T-helper 2 cell treated with Interferon-gamma antibody and Interleukin-4, amounts not matched to agents 5 μg/mL and 100 μg/mL, for 36 hours (primary cell): Measurements from ENCODE around the gene PLD1.

Source experiments
- DNase-seq: peaks from one replicate; pipeline ENCODE4 v3.0.0; 2021; ENCODE audit warnings: low spot score
- H3K27ac Mint-ChIP-seq: one replicate; pipeline ENCODE4 v1.8.0; 2021; ENCODE audit warnings: mild to moderate bottlenecking, mixed read lengths
- H3K27me3 Mint-ChIP-seq: one replicate; pipeline ENCODE4 v1.8.0; 2021; ENCODE audit warnings: low read depth, mixed read lengths
- H3K36me3 Mint-ChIP-seq: one replicate; pipeline ENCODE4 v1.8.0; 2021; ENCODE audit warnings: low read depth, mixed read lengths
- H3K4me1 Mint-ChIP-seq: one replicate; pipeline ENCODE4 v1.8.0; 2021; ENCODE audit warnings: low read depth, mixed read lengths
- H3K4me3 Mint-ChIP-seq: one replicate; pipeline ENCODE4 v1.8.0; 2022; ENCODE audit warnings: mild to moderate bottlenecking, moderate library complexity, mixed read lengths
- H3K9me3 Mint-ChIP-seq: one replicate; pipeline ENCODE4 v1.8.0; 2021; ENCODE audit warnings: mixed read lengths

The PLD1 gene

DNA sequence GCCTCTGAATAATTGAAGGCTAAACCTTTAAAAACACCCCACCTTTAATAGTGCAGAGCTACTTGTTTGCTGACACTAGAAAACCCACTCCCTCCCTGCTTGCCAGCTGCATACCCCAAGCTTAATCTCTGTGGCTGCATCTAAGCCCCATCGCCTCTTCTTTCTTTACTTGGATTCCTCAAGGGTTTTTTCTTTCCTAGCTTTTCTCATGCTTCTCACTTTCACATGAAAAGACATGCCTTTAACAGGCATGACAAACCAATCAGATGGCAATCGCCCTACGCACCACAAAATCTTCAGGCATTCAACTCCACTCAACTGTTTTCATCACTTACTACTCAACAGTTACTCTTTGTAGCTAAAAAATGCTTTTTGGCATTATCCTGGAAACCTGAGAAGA, 77.5 kb downstream of the PLD1 start:
- no peak overlapping the region for H3K4me3 Mint-ChIP-seq
- no peak overlapping the region for H3K27ac Mint-ChIP-seq
- H3K9me3 Mint-ChIP-seq: no peaks in the 10 kb centered on the region
- no peaks in the 10 kb centered on the region for H3K36me3 Mint-ChIP-seq
- peaks cover 8% of the 10 kb centered on the region for H3K27me3 Mint-ChIP-seq
- no peak for DNase-seq
- no peaks in the 10 kb centered on the region for H3K4me1 Mint-ChIP-seq

DNA sequence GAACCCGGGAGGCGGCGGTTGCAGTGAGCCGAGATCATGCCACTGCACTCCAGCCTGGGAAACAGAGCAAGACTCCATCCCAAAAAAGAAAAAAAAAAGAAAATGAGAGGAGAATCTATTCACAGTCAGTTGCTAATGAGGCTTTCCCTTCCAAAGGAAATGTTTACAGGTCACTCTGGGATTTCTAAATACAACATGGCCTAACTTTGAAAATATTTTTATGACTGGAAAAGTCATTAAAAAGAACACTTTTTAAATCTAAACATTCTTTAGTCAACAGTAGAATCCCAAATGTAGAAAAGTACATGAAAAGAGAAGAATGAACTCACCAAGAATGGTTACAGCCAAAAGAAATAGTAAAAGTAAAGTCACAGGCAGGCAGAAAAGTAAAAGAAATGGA, 78.6 kb downstream of the PLD1 start:
- Mint-ChIP-seq H3K27me3 (peaks cover 7% of the 10 kb centered on the region), H3K9me3 (no peaks in the 10 kb centered on the region), H3K4me1 (no peaks in the 10 kb centered on the region), H3K36me3 (no peaks in the 10 kb centered on the region), H3K4me3 (no peak overlapping the region), H3K27ac (no peak overlapping the region)
- DNase-seq: no peak

DNA sequence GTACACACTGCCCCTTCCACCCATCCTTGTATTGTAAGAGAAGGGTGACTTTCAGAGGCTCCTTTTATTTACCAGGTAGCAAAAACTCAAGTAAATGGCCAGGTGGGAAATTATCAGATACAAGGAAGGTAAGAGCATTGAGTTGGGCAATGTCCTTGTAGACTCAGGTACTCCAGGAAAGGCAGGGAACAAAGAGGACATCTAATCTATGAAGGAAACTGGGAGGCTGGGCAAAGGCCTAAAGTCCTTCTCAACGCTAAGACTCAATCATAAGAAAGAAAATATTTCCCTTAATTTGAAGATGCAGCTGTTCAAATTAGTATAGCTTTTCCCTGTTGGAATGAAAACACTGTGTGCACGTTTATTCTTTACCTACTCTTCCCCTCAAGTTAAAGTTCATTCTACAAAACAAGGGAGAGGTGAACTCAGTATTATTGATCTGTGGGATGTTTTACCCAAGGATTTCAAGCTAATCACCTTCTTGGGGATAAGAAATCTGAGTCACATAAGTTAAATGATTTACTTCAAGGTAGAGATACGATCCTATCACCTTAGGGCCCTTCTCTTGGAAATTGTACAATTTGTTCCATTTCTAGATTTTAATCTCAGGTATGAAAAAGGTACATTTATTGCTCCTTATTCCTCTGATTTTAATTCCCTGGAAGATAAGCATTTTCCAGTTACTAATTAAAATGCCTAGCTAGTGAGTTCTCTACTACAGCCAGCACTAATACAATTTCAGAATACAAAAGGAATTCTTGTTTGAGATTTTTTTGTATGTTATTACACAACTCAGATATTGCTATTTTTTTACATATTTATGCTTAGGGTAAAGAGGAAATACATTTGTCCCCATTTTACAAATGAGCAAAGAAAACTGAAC, 80.6 kb downstream of the PLD1 start:
- H3K27me3 Mint-ChIP-seq: peaks cover 9% of the 10 kb centered on the region

DNA sequence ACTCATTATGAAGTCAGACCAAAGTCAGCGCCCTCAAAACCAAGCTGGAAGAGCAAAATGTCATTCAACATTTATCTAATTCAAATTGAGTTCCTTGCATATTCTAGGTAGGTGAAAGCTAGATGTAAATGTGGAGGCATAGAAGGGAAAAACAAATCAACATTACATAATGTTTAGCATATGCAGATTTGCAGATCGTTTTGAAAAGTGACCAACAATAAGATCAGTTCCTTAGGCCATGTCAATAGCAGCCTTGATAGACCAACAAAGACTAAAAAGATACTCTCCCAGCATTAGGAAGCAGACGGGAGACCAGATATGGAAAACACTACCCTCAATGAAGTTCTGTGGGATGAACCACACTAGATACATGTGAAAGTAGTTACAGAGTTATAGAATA, 83.0 kb downstream of the PLD1 start:
- no peak overlapping the region for H3K4me3 Mint-ChIP-seq
- no peaks in the 10 kb centered on the region for H3K9me3 Mint-ChIP-seq
- no peak overlapping the region for H3K27ac Mint-ChIP-seq
- H3K4me1 Mint-ChIP-seq: no peaks in the 10 kb centered on the region
- H3K36me3 Mint-ChIP-seq: no peaks in the 10 kb centered on the region
- peaks cover 10% of the 10 kb centered on the region for H3K27me3 Mint-ChIP-seq
- DNase-seq: no peak

More for the DNA sequence above, 80.6 kb downstream of the PLD1 start:
- Mint-ChIP-seq H3K9me3 (no peaks in the 10 kb centered on the region), H3K4me3 (no peak overlapping the region), H3K27ac (no peak overlapping the region), H3K4me1 (no peaks in the 10 kb centered on the region), H3K36me3 (no peaks in the 10 kb centered on the region)
- DNase-seq: no peak

DNA sequence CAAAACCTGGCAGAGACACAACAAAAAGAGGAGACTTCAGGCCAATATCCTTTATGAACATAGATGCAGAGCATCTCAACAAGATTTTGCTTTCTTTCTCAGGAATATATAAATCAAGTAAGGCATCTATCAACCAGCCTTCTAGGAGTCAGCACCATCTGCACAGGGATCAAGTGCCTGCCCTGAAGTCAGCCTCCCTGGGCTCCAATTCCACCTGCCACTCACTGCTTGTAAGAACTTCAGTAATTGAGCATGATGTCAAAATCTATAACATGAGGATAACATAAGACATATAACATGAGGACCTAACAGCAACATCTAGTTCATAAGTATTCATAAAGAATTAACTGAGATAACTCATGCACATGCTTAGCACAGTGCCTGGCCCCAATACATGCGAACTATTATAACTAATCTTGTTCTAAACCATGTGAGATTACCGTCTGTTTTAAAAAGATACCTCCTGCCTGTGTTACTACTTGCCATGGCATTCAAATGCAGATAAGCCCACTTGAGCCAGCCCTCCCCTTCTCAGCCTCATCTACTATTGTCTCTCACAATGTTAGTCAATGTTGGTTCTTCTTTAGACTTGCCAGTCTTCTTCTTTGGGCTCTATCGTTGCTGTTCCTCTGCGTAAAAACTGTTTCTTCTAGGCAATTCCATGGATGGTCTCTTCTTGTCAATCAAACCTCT, 91.6 kb downstream of the PLD1 start:
- Mint-ChIP-seq H3K4me1 (no peaks in the 10 kb centered on the region), H3K27me3 (peaks cover 8% of the 10 kb centered on the region), H3K4me3 (no peak overlapping the region), H3K9me3 (peaks cover 7% of the 10 kb centered on the region), H3K36me3 (no peaks in the 10 kb centered on the region), H3K27ac (no peak overlapping the region)
- no peak for DNase-seq

DNA sequence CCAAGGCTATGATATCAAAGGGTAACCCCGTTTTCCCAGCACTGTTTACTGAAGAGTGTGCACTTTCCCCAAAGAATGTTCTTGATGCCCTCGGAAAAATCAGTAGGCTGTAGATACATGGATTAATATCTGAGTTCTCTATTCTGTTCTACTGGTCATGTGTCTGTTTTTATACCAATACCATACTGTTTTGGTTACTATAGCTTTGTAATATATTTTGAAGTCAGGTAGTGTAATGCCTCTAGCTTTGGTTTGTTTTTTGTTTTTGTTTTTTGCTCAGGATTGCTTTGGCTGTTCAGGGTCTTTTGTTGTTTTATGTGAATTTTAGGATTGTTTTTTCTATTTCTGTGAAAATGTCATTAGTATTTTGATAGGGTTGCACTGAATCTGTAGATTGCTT, 95.1 kb downstream of the PLD1 start:
- no peak for DNase-seq
- Mint-ChIP-seq H3K27ac (no peak overlapping the region), H3K27me3 (peaks cover 8% of the 10 kb centered on the region), H3K4me1 (peaks cover 3% of the 10 kb centered on the region), H3K36me3 (no peaks in the 10 kb centered on the region), H3K9me3 (peaks cover 7% of the 10 kb centered on the region), H3K4me3 (no peak overlapping the region)

DNA sequence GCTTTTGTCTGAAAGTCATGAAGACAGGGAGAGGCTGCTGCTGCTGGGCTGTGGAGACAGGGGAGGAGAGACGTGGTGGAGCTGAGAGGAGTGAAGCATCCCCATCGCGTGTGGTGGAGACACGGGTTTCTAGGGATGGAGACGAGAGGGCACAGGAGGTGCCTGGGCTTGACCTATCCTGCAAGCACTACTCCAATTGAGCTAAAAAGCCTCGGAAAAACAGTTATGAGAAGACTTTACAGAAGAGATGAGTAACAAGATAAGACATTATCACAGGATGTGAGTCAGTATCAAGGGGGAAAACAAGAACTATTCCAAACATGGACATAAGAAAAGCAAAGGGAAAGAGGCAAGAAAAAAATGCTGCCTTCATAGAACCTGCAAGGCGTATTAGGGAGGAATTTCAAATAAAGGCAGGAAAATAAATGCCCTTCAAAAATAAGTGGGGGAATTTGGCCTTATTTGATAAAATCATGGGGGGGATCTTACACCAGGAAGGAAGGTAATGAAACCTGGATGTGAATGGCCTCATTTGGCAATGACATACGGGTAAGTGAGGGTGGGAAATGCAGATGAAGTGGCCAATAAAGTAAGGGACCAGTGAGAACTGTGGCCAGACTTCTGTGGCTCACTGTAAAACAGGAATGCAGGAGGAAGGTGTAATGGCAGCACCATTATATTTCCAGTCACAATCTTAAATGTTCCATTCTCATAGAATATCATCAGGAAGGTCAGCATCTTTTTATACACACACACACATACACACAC, 97.9 kb downstream of the PLD1 start:
- H3K27ac Mint-ChIP-seq: no peak overlapping the region
- no peak for DNase-seq
- H3K27me3 Mint-ChIP-seq: no peaks in the 10 kb centered on the region
- no peaks in the 10 kb centered on the region for H3K36me3 Mint-ChIP-seq
- H3K4me1 Mint-ChIP-seq: peaks cover 3% of the 10 kb centered on the region
- peaks cover 7% of the 10 kb centered on the region for H3K9me3 Mint-ChIP-seq
- H3K4me3 Mint-ChIP-seq: no peak overlapping the region

DNA sequence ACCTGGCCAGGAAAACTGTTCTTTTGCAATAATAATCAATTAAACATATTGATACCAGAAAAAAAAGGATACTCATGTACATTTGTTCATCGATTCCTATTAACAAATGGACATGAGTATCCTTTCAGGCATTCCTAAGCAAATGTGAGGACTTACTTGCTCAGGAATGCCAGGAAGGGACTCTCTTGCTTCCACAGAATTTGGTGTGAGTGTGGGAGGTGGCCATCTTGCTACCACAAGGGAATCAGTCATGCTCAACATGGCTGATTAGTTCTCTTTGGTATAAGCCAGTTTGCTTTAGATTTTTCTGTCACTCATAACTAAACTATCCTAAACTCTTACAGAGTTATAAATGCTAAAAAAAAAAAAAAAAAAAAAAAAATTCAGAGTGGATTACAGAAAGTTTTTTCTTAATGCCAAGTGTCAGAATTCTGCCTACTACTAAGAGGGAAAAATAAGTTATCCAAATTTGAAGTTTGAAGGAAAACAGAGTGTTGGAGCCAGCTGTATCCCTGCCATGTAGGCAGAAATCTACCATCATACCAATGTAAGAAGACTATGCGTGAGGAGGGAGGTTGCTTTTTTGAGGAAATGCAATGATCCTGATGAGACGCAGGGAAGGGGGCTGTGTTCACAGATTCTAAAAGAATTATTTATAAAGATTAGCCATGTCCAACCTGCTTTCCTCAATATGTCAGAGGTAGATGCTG, 98.7 kb downstream of the PLD1 start:
- DNase-seq: no peak
- no peak overlapping the region for H3K27ac Mint-ChIP-seq
- H3K4me3 Mint-ChIP-seq: no peak overlapping the region
- peaks cover 7% of the 10 kb centered on the region for H3K9me3 Mint-ChIP-seq
- H3K36me3 Mint-ChIP-seq: no peaks in the 10 kb centered on the region
- peaks cover 2% of the 10 kb centered on the region for H3K27me3 Mint-ChIP-seq
- H3K4me1 Mint-ChIP-seq: peaks cover 3% of the 10 kb centered on the region

DNA sequence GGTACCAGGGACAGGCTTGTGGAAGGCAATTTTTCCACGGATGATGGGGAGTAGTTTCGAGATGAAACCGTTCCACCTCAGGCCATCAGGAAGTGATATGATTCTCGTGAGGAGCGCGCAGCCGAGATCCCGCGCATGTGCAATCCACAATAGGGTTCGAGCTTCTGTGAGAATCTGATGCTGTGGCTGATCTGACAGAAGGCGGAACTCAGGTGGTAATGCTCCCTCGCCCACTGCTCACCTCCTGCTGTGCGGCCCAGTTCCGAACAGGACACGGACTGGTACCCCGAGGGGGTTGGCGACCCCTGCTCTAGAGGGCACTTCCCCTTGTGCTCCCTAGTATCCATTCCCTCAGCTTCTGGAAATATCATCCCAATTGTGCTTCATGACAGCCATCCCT, 99.9 kb downstream of the PLD1 start:
- Mint-ChIP-seq H3K4me3 (no peak overlapping the region), H3K27me3 (peaks cover 6% of the 10 kb centered on the region), H3K4me1 (peaks cover 3% of the 10 kb centered on the region), H3K27ac (no peak overlapping the region), H3K9me3 (peaks cover 4% of the 10 kb centered on the region), H3K36me3 (no peaks in the 10 kb centered on the region)
- no peak for DNase-seq

DNA sequence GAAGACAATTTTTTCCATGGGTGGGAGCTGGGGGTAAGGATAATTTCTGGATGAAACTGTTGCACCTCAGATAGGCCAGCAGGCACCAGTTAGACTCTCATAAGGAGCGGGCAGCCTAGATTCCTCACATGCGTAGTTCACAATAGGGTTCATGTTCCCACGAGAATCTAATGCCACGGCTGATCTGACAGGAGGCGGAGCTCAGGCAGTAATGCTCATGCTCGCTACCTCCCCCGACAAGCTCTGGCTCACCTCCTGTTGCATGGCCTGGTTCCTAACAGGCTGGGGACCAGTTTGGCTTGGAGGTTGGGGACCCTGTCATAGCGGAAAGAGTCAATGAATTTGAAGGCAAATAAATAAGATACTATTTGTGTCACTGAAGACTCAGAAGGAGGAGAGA, 105.5 kb downstream of the PLD1 start:
- Mint-ChIP-seq H3K36me3 (no peaks in the 10 kb centered on the region), H3K9me3 (peaks cover 6% of the 10 kb centered on the region), H3K27ac (no peak overlapping the region), H3K4me3 (no peak overlapping the region), H3K27me3 (peaks cover 32% of the 10 kb centered on the region), H3K4me1 (no peaks in the 10 kb centered on the region)
- no peak for DNase-seq

DNA sequence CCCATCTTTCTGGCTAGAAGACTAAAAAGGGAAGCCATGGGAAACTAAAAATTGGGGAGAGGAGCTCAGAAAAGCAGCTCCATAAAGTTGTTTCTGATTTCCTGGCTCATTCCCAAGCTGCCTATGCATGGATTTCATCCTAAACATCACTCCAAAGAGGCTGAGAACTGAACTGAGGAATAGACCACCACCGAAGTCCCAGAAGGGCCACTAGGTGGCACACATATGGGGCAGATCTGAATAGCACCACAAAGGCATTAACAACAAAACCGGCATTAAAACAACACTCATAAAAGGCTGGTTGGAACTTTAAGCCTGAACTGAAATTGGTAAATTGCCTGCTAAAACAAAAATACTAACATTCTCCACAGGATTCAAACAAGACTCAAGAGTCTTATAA, 106.3 kb downstream of the PLD1 start:
- Mint-ChIP-seq H3K9me3 (peaks cover 6% of the 10 kb centered on the region), H3K4me1 (no peaks in the 10 kb centered on the region), H3K4me3 (no peak overlapping the region), H3K36me3 (no peaks in the 10 kb centered on the region), H3K27me3 (peaks cover 33% of the 10 kb centered on the region), H3K27ac (no peak overlapping the region)
- DNase-seq: no peak

DNA sequence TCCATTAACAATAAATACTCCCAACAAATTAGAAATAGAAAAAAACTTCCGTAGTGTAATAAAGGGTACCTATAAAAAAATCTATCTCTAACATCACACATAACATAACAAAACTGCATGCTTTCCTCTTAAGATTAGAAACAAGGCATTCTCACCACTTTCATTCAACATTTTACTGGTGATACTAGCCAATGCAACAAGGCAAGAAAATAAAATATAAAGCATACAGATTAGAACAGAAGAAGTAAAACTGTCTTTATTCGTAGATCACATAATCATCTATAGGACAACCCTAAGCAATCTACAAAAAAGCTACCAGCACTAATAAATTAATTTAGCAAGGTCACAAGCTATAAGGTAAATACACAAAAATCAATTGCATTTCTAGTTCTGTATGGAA, 107.1 kb downstream of the PLD1 start:
- H3K36me3 Mint-ChIP-seq: no peaks in the 10 kb centered on the region
- no peak for DNase-seq
- H3K27me3 Mint-ChIP-seq: peaks cover 33% of the 10 kb centered on the region
- H3K4me3 Mint-ChIP-seq: no peak overlapping the region
- no peak overlapping the region for H3K27ac Mint-ChIP-seq
- H3K4me1 Mint-ChIP-seq: no peaks in the 10 kb centered on the region
- H3K9me3 Mint-ChIP-seq: peaks cover 6% of the 10 kb centered on the region

DNA sequence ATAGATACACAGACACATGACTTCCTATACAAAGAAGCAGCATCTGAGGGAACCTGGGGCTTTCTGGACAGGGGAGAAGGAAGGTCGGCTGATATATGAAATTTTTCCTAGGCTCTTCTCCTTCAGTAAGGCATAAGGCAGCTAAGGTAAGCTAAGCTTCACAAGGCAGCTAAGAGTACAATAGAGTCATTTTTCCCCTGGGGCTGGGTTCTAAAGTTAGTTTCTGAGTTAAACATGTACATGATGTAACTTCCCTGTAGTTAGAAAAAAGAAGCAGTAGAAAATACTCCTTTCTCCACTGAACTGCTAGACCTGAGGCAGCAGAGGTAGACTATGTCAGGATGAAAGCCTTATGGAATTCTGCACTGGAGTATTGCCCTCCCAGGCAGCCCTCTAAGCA, 109.6 kb downstream of the PLD1 start:
- no peaks in the 10 kb centered on the region for H3K36me3 Mint-ChIP-seq
- H3K27me3 Mint-ChIP-seq: peaks cover 35% of the 10 kb centered on the region
- H3K4me1 Mint-ChIP-seq: no peaks in the 10 kb centered on the region
- peaks cover 6% of the 10 kb centered on the region for H3K9me3 Mint-ChIP-seq
- no peak overlapping the region for H3K4me3 Mint-ChIP-seq
- no peak overlapping the region for H3K27ac Mint-ChIP-seq
- no peak for DNase-seq
